CD4-positive, alpha-beta T cell (primary cell): ENCODE results near the gene CD58. TPM values are rescaled to one million over a fixed set of nuclear protein-coding genes. Genes with fewer than 3 reads are reported as not detected.

Experiments used
- ATAC-seq: fragments of 200-7000 bp; cut with Tn5 transposase; one replicate; pipeline ENCODE4 v1.10.0; 2022; ENCODE audit warnings: mild to moderate bottlenecking; ENCODE audit not compliant: poor library complexity
- CTCF ChIA-PET: fragments of 350-600 bp; sonication (Branson Sonifier 250); formaldehyde crosslinking; loops from one replicate; lab custom pipeline; 2021; ENCODE audit warnings: antibody characterized with exemption, inconsistent platforms; lab: Charles Lee
- POLR2A ChIA-PET: fragments of 350-600 bp; sonication (Branson Sonifier 250); formaldehyde crosslinking; loops from one replicate; lab custom pipeline; 2021; ENCODE audit warnings: antibody characterized with exemption, inconsistent platforms; lab: Charles Lee
- DNase-seq, 14 experiments: peaks; one replicate each; pipeline ENCODE4 v3.0.0-alpha.2; 2013 to 2020; ENCODE audit warnings: mixed read lengths in 2 of 14
- H3K27ac ChIP-seq, 2 donors: one replicate each; pipeline versions ENCODE4 v1.5.1 to v1.7.0; 2013; ENCODE audit warnings: low read length in 2 of 2, low read depth in 1 of 2, mild to moderate bottlenecking in 1 of 2
- H3K27me3 ChIP-seq, 2 experiments: 1 replicate in 1 of 2; 2 replicates in 1 of 2; pipeline versions ENCODE4 v1.6.1 to v1.7.0; 2013; ENCODE audit warnings: low read length in 2 of 2, control low read depth in 1 of 2, mild to moderate bottlenecking in 1 of 2, moderate library complexity in 1 of 2; ENCODE audit not compliant: insufficient read depth in 2 of 2, control insufficient read depth in 1 of 2
- H3K36me3 ChIP-seq: one replicate; pipeline ENCODE4 v1.6.1; 2013; ENCODE audit warnings: low read length, control low read depth; ENCODE audit not compliant: insufficient read depth
- H3K4me1 ChIP-seq: one replicate; pipeline ENCODE4 v1.6.1; 2013; ENCODE audit warnings: low read length, control low read depth; ENCODE audit not compliant: insufficient read depth
- H3K4me3 ChIP-seq: one replicate; pipeline ENCODE4 v1.5.1; 2013; ENCODE audit warnings: mild to moderate bottlenecking, low read length, moderate library complexity
- H3K9me3 ChIP-seq, 2 experiments: 1 replicate in 1 of 2; 2 replicates in 1 of 2; pipeline versions ENCODE4 v1.6.1 to v1.7.0; 2013; ENCODE audit warnings: low read length in 2 of 2, mild to moderate bottlenecking in 2 of 2, control low read depth in 1 of 2, moderate library complexity in 1 of 2; ENCODE audit not compliant: control insufficient read depth in 1 of 2, insufficient read depth in 1 of 2
- H3K27ac Mint-ChIP-seq: one replicate; pipeline ENCODE4 v1.8.0; 2020; ENCODE audit warnings: mixed read lengths
- H3K27me3 Mint-ChIP-seq: one replicate; pipeline ENCODE4 v1.8.0; 2021; ENCODE audit warnings: mixed read lengths
- H3K36me3 Mint-ChIP-seq: one replicate; pipeline ENCODE4 v1.8.0; 2021; ENCODE audit warnings: low read depth, mixed read lengths
- H3K4me1 Mint-ChIP-seq: one replicate; pipeline ENCODE4 v1.8.0; 2021; ENCODE audit warnings: low read depth, mixed read lengths
- H3K4me3 Mint-ChIP-seq: one replicate; pipeline ENCODE4 v1.8.0; 2020; ENCODE audit warnings: mild to moderate bottlenecking, mixed read lengths
- H3K9me3 Mint-ChIP-seq: one replicate; pipeline ENCODE4 v1.8.0; 2020; ENCODE audit warnings: mixed read lengths
- CTCF ChIP-seq: fragments of 200-600 bp; IDR thresholded peaks from one replicate; pipeline ENCODE4 v1.8.0; 2022; ENCODE audit warnings: antibody characterized with exemption, mild to moderate bottlenecking
- intact Hi-C, 2 experiments: fragments of 100-400 bp; cut with DNase I in 1 of 2; cut with micrococcal nuclease in 1 of 2; formaldehyde crosslinking; loops; one replicate each; pipeline versions ENCODE4 v1.15.1 to v1.9.0; 2023 to 2025; cut with DNase I, micrococcal nuclease
- total RNA-seq, 174 experiments: library from RNA in 2 of 174; stranded (reverse) in 2 of 174; gene quantifications; one replicate each; pipeline ENCODE4 v1.2.3 and lab custom pipeline; 2021 to 2026

CD58 gene
- total RNA-seq, 2 experiments from 2014 or later = 4.2 to 5.7 TPM

- no peak for ATAC-seq
- H3K4me3 ChIP-seq = no peak overlapping the region
- H3K4me1 ChIP-seq = peaks cover 21% of the 10 kb centered on the region
- H3K36me3 ChIP-seq = peaks cover 15% of the 10 kb centered on the region
- Mint-ChIP-seq H3K27ac (no peak overlapping the region), H3K4me3 (no peak overlapping the region), H3K27me3 (no peaks in the 10 kb centered on the region), H3K9me3 (no peaks in the 10 kb centered on the region), H3K36me3 (peaks cover 18% of the 10 kb centered on the region), H3K4me1 (peaks cover 25% of the 10 kb centered on the region)
- intact Hi-C loops = no loop called here
- POLR2A ChIA-PET = no interaction called here
- H3K27me3 ChIP-seq = no peaks in the 10 kb centered on the region
- no peaks in the 10 kb centered on the region for H3K9me3 ChIP-seq
- DNase-seq = no peak
- H3K27ac ChIP-seq = no peak overlapping the region
- TF ChIP-seq CTCF = no peak
- CTCF ChIA-PET = interaction anchor here (0.7 to 1.8 kb wide), 2 partner anchors 10 to 11 kb away, joined by 3 read pairs; no protein-coding TSS in a partner anchor
Measured at GRCh38 chr1:116546354-116546977, 24.4 kb downstream of the CD58 start.

GRCh38 chr1:116545359-116545705 is 25.5 kb downstream of the CD58 start:
- no peak overlapping the region for H3K4me3 Mint-ChIP-seq
- H3K27ac ChIP-seq = no peak overlapping the region
- peak overlapping the region; percentile 9 for H3K27ac Mint-ChIP-seq
- H3K4me1 ChIP-seq = peaks cover 25% of the 10 kb centered on the region
- DNase-seq = no peak
- intact Hi-C loops = no loop called here
- H3K27me3 Mint-ChIP-seq = no peaks in the 10 kb centered on the region
- no peaks in the 10 kb centered on the region for H3K9me3 Mint-ChIP-seq
- no peak for TF ChIP-seq CTCF
- peaks cover 22% of the 10 kb centered on the region for H3K4me1 Mint-ChIP-seq
- H3K36me3 ChIP-seq = peaks cover 15% of the 10 kb centered on the region
- no peak for ATAC-seq
- CTCF ChIA-PET = interaction anchor here (0.7 kb wide), 1 partner anchor 12 kb away, joined by 3 read pairs; no protein-coding TSS in a partner anchor
- no peaks in the 10 kb centered on the region for H3K27me3 ChIP-seq
- H3K9me3 ChIP-seq = no peaks in the 10 kb centered on the region
- POLR2A ChIA-PET = no interaction called here
- peaks cover 22% of the 10 kb centered on the region for H3K36me3 Mint-ChIP-seq
- H3K4me3 ChIP-seq = no peak overlapping the region

- Mint-ChIP-seq H3K4me1 (peaks cover 28% of the 10 kb centered on the region), H3K4me3 (no peak overlapping the region), H3K27ac (peak overlapping the region; percentile 9), H3K36me3 (peaks cover 22% of the 10 kb centered on the region), H3K27me3 (no peaks in the 10 kb centered on the region), H3K9me3 (no peaks in the 10 kb centered on the region)
- ATAC-seq (no peak), DNase-seq (no peak)
- Histone ChIP-seq H3K27ac (no peak overlapping the region), H3K4me3 (no peak overlapping the region), H3K36me3 (peaks cover 15% of the 10 kb centered on the region), H3K27me3 (no peaks in the 10 kb centered on the region), H3K9me3 (no peaks in the 10 kb centered on the region), H3K4me1 (peaks cover 29% of the 10 kb centered on the region)
- CTCF ChIA-PET = no interaction called here
- TF ChIP-seq CTCF = no peak
- intact Hi-C loops = no loop called here
- POLR2A ChIA-PET = interaction anchor here (0.7 kb wide), 1 partner anchor 29 kb away, joined by 5 read pairs; no protein-coding TSS in a partner anchor
Measured at GRCh38 chr1:116544588-116545358, 26.1 kb downstream of the CD58 start.
